Measurements from ENCODE around the gene ZNF629.
"Not testable (repeated sequence)": the region's sequence is repeated elsewhere in the genome, so short reads cannot be mapped to it uniquely, and the experiment has no call there.

The ZNF629 gene

GRCh38 chr16:30786936-30787612 is at the start of gene ZNF629:
TSS of gene ZNF629 (minus strand) at chr16:30787205. CDS start at chr16:30784482, 2,723 bp downstream.
- in situ Hi-C loops (cut with MboI; ENCODE audit: low sequenced_read_pairs): no loop called here

GRCh38 chr16:30834130-30834740 is 47.2 kb upstream of the ZNF629 start:
- in situ Hi-C loops (cut with MboI; ENCODE audit: low sequenced_read_pairs): no loop called here

- in situ Hi-C loops (cut with MboI; ENCODE audit: low sequenced_read_pairs): no loop called here
These were observed 43.0 kb upstream of the ZNF629 start for GRCh38 chr16:30830072-30830417.

- in situ Hi-C loops (cut with MboI; ENCODE audit: low sequenced_read_pairs): no loop called here
These were observed 42.4 kb upstream of the ZNF629 start for GRCh38 chr16:30829130-30830071.

- in situ Hi-C loops (cut with MboI; ENCODE audit: low sequenced_read_pairs): no loop called here
These were observed 34.9 kb upstream of the ZNF629 start for GRCh38 chr16:30821891-30822290.

GRCh38 chr16:30821441-30821840 is 34.4 kb upstream of the ZNF629 start:
- in situ Hi-C loops (cut with MboI; ENCODE audit: low sequenced_read_pairs): not testable (repeated sequence)

- in situ Hi-C loops (cut with MboI; ENCODE audit: low sequenced_read_pairs): no loop called here
These were observed 34.0 kb upstream of the ZNF629 start for GRCh38 chr16:30820952-30821421.

GRCh38 chr16:30816769-30817168 is 29.8 kb upstream of the ZNF629 start:
- in situ Hi-C loops (cut with MboI; ENCODE audit: low sequenced_read_pairs): no loop called here

- in situ Hi-C loops (cut with MboI; ENCODE audit: low sequenced_read_pairs): no loop called here
These were observed 26.8 kb upstream of the ZNF629 start for GRCh38 chr16:30813821-30814189.

- in situ Hi-C loops (cut with MboI; ENCODE audit: low sequenced_read_pairs): not testable (repeated sequence)
These were observed 22.7 kb upstream of the ZNF629 start for GRCh38 chr16:30809675-30810074.

- in situ Hi-C loops (cut with MboI; ENCODE audit: low sequenced_read_pairs): not testable (repeated sequence)
These were observed 22.0 kb upstream of the ZNF629 start for GRCh38 chr16:30808890-30809426.

GRCh38 chr16:30808146-30808545 is 21.1 kb upstream of the ZNF629 start:
- in situ Hi-C loops (cut with MboI; ENCODE audit: low sequenced_read_pairs): no loop called here

- in situ Hi-C loops (cut with MboI; ENCODE audit: low sequenced_read_pairs): no loop called here
These were observed 18.6 kb upstream of the ZNF629 start for GRCh38 chr16:30805370-30806169.

GRCh38 chr16:30805056-30805369 is 18.0 kb upstream of the ZNF629 start:
- in situ Hi-C loops (cut with MboI; ENCODE audit: low sequenced_read_pairs): no loop called here

- in situ Hi-C loops (cut with MboI; ENCODE audit: low sequenced_read_pairs): no loop called here
These were observed 15.9 kb upstream of the ZNF629 start for GRCh38 chr16:30802936-30803335.

GRCh38 chr16:30797670-30798309 is 10.8 kb upstream of the ZNF629 start:
- in situ Hi-C loops (cut with MboI; ENCODE audit: low sequenced_read_pairs): no loop called here

- in situ Hi-C loops (cut with MboI; ENCODE audit: low sequenced_read_pairs): no loop called here
These were observed 7.6 kb upstream of the ZNF629 start for GRCh38 chr16:30794634-30795033.

- in situ Hi-C loops (cut with MboI; ENCODE audit: low sequenced_read_pairs): no loop called here
These were observed 6.6 kb upstream of the ZNF629 start for GRCh38 chr16:30793508-30794069.

GRCh38 chr16:30787613-30788378 is 791 bp upstream of the ZNF629 start:
- in situ Hi-C loops (cut with MboI; ENCODE audit: low sequenced_read_pairs): no loop called here
